HL-60 (cell line): ENCODE results near the gene SPTBN1.

Source experiments
- DNase-seq, 2 experiments: peaks; one replicate each; pipeline ENCODE4 v3.0.0-alpha.2; 2010 to 2020; ENCODE audit warnings: low read depth in 1 of 2, low spot score in 1 of 2
- H3K27ac ChIP-seq: fragments of 250-450 bp; sonication (Bioruptor Pico); replicated peaks from 2 replicates; pipeline ENCODE4 v1.5.1; 2020; ENCODE audit warnings: mild to moderate bottlenecking, moderate library complexity
- H3K27me3 ChIP-seq: fragments of 250-450 bp; sonication (Bioruptor Pico); 2 replicates; pipeline ENCODE4 v1.5.1; 2021; ENCODE audit warnings: mild to moderate bottlenecking, moderate library complexity; ENCODE audit not compliant: insufficient read depth, poor library complexity, severe bottlenecking
- H3K4me3 ChIP-seq: replicated peaks from 2 replicates; pipeline ENCODE4 v1.5.1; 2011; ENCODE audit warnings: mild to moderate bottlenecking, control low read depth, low read length; ENCODE audit not compliant: insufficient read depth
- GABPA ChIP-seq: IDR thresholded peaks from 2 replicates; pipeline ENCODE4 v1.6.1; 2012; ENCODE audit warnings: low read depth
- POLR2AphosphoS5 ChIP-seq: IDR thresholded peaks from 2 replicates; pipeline ENCODE4 v1.6.1; 2012; ENCODE audit warnings: low read depth
- SPI1 ChIP-seq: IDR thresholded peaks from 2 replicates; pipeline ENCODE4 v1.6.1; 2012; ENCODE audit warnings: low read depth, mild to moderate bottlenecking, borderline replicate concordance
- TF ChIP-seq, protein P1 (sequence below): IDR thresholded peaks from 2 replicates; pipeline ENCODE4 v1.6.1; 2012; ENCODE audit warnings: low read depth; ENCODE audit not compliant: insufficient replicate concordance
- TF ChIP-seq, protein P2 (sequence below): IDR thresholded peaks from one replicate; pipeline ENCODE4 v1.5.1; 2011; ENCODE audit warnings: low read length, control low read depth, inconsistent platforms; ENCODE audit not compliant: insufficient read depth

The SPTBN1 gene

GRCh38 chr2:54608224-54608623 is 152.1 kb downstream of the SPTBN1 start:
- Histone ChIP-seq H3K27me3 (no peaks in the 10 kb centered on the region), H3K4me3 (no peak overlapping the region), H3K27ac (no peak overlapping the region)
- TF ChIP-seq, protein P1, sequence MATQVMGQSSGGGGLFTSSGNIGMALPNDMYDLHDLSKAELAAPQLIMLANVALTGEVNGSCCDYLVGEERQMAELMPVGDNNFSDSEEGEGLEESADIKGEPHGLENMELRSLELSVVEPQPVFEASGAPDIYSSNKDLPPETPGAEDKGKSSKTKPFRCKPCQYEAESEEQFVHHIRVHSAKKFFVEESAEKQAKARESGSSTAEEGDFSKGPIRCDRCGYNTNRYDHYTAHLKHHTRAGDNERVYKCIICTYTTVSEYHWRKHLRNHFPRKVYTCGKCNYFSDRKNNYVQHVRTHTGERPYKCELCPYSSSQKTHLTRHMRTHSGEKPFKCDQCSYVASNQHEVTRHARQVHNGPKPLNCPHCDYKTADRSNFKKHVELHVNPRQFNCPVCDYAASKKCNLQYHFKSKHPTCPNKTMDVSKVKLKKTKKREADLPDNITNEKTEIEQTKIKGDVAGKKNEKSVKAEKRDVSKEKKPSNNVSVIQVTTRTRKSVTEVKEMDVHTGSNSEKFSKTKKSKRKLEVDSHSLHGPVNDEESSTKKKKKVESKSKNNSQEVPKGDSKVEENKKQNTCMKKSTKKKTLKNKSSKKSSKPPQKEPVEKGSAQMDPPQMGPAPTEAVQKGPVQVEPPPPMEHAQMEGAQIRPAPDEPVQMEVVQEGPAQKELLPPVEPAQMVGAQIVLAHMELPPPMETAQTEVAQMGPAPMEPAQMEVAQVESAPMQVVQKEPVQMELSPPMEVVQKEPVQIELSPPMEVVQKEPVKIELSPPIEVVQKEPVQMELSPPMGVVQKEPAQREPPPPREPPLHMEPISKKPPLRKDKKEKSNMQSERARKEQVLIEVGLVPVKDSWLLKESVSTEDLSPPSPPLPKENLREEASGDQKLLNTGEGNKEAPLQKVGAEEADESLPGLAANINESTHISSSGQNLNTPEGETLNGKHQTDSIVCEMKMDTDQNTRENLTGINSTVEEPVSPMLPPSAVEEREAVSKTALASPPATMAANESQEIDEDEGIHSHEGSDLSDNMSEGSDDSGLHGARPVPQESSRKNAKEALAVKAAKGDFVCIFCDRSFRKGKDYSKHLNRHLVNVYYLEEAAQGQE = no peak
- no peak for DNase-seq

DNA sequence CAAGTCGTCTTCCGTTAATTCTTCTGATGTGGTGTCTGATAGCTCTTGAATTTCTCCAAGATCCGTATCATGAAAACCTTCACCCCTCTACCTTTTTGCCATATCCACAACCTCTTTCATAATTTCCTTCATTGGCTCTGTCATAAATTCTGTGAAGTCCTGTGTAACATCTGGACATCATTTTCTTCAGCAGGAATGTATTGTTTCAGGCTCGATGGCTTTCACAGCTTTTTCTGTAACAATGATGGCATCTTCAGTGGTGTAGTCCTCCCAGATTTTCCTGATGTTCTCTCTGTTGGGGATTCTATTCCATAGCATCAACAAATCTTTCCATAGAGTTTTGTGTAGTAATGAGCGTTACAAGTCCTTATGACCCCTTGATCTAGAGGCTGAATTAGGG is 153.1 kb downstream of the SPTBN1 start:
- TF ChIP-seq POLR2AphosphoS5 = no peak
- TF ChIP-seq SPI1 = no peak
- TF ChIP-seq, protein P2, sequence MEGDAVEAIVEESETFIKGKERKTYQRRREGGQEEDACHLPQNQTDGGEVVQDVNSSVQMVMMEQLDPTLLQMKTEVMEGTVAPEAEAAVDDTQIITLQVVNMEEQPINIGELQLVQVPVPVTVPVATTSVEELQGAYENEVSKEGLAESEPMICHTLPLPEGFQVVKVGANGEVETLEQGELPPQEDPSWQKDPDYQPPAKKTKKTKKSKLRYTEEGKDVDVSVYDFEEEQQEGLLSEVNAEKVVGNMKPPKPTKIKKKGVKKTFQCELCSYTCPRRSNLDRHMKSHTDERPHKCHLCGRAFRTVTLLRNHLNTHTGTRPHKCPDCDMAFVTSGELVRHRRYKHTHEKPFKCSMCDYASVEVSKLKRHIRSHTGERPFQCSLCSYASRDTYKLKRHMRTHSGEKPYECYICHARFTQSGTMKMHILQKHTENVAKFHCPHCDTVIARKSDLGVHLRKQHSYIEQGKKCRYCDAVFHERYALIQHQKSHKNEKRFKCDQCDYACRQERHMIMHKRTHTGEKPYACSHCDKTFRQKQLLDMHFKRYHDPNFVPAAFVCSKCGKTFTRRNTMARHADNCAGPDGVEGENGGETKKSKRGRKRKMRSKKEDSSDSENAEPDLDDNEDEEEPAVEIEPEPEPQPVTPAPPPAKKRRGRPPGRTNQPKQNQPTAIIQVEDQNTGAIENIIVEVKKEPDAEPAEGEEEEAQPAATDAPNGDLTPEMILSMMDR = no peak
- TF ChIP-seq, protein P1 = no peak
- no peak for DNase-seq
- H3K4me3 ChIP-seq = no peak overlapping the region
- H3K27ac ChIP-seq = no peak overlapping the region
- H3K27me3 ChIP-seq = no peaks in the 10 kb centered on the region

DNA sequence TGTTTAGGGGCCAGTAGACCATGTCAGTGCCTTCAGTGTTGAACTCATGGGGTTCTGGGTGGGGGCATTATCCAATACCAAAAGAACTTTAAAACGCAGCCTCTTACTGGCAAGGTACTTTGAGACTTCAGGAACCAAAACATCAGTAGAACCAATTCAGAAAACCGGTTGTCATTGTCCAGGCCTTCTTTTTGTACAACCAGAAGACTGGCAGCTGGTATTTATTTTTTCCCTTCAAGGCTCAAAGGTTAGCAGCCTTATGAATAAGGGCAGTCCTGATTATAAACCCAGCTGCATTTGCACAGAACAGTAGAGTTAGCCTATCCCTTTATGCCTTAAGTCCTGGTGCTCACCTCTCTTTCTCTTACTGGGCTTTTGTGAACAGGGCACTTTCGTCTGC is 153.5 kb downstream of the SPTBN1 start:
- no peak for DNase-seq
- no peak overlapping the region for H3K27ac ChIP-seq
- no peaks in the 10 kb centered on the region for H3K27me3 ChIP-seq
- H3K4me3 ChIP-seq = no peak overlapping the region
- TF ChIP-seq POLR2AphosphoS5 = no peak

DNA sequence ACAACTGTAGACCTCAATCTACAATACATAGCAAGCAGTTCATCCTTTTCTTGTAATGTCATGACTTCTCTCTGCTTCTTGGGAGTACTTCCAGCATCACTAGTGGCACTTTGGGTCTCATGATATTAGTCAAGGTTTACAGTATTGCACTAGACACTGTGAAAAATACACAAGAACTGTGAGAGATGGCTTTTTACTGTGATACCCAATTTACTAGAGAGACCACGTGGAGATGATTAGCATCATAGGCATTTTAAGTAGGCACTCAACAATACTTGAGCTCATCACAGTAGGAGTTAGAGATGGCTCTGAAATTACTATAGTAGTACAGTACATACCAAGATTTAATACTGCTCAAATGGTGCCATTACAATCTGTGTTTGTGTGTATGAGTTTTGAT is 154.6 kb downstream of the SPTBN1 start:
- no peaks in the 10 kb centered on the region for H3K27me3 ChIP-seq
- no peak overlapping the region for H3K27ac ChIP-seq
- no peak for DNase-seq
- no peak overlapping the region for H3K4me3 ChIP-seq
- TF ChIP-seq POLR2AphosphoS5 (no peak), GABPA (no peak), SPI1 (no peak)
- TF ChIP-seq, protein P2 = no peak
- TF ChIP-seq, protein P1 = no peak
